DOHH2 (cell line): ENCODE measurements around the gene ITPR1.

Experiments
- H3F3A ChIP-seq: fragments of 200-600 bp; sonication (generic), shearing (Covaris generic); 2 replicates; pipeline ENCODE4 v1.6.0; 2016; ENCODE audit warnings: antibody characterized with exemption, mild to moderate bottlenecking; ENCODE audit not compliant: control insufficient read depth, insufficient read depth
- H3K27ac ChIP-seq: fragments of 200-600 bp; sonication (generic); 2 replicates; pipeline ENCODE4 v1.5.1; 2014; ENCODE audit warnings: low read depth, mild to moderate bottlenecking, low read length, moderate library complexity
- H3K27me3 ChIP-seq: fragments of 200-600 bp; sonication (generic); 2 replicates; pipeline ENCODE4 v1.6.1; 2014; ENCODE audit warnings: mild to moderate bottlenecking, low read length, mixed read lengths; ENCODE audit not compliant: control insufficient read depth
- H3K36me3 ChIP-seq: fragments of 200-600 bp; sonication (generic); 2 replicates; pipeline ENCODE4 v1.6.1; 2014; ENCODE audit warnings: mild to moderate bottlenecking, low read length, moderate library complexity, mixed read lengths; ENCODE audit not compliant: control insufficient read depth
- H3K4me1 ChIP-seq: fragments of 200-600 bp; sonication (generic); 2 replicates; pipeline ENCODE4 v1.6.1; 2014; ENCODE audit warnings: mild to moderate bottlenecking, low read length, mixed read lengths; ENCODE audit not compliant: control insufficient read depth
- H3K4me2 ChIP-seq: fragments of 200-600 bp; sonication (generic); 2 replicates; pipeline ENCODE4 v1.6.0; 2014; ENCODE audit warnings: mild to moderate bottlenecking, low read length, moderate library complexity
- H3K4me3 ChIP-seq: fragments of 200-600 bp; sonication (generic); 2 replicates; pipeline ENCODE4 v1.5.1; 2014; ENCODE audit warnings: mild to moderate bottlenecking, low read length, mixed read lengths
- H3K79me2 ChIP-seq: fragments of 200-600 bp; sonication (generic); 2 replicates; pipeline ENCODE4 v1.6.1; 2014; ENCODE audit warnings: mild to moderate bottlenecking, low read length, mixed read lengths; ENCODE audit not compliant: control insufficient read depth
- H3K9me2 ChIP-seq: fragments of 200-600 bp; sonication (generic); replicated peaks from 2 replicates; pipeline ENCODE4 v1.6.1; 2014; ENCODE audit warnings: mild to moderate bottlenecking, low read length, mixed read lengths; ENCODE audit not compliant: control insufficient read depth
- H3K9me3 ChIP-seq: fragments of 200-600 bp; sonication (generic); 2 replicates; pipeline ENCODE4 v1.6.1; 2014; ENCODE audit warnings: antibody characterized with exemption, low read length, mixed read lengths; ENCODE audit not compliant: control insufficient read depth, insufficient read depth
- H4K20me1 ChIP-seq: fragments of 200-600 bp; sonication (generic); 2 replicates; pipeline ENCODE4 v1.6.0; 2014; ENCODE audit warnings: low read depth, mild to moderate bottlenecking, antibody characterized with exemption, low read length, moderate library complexity; ENCODE audit not compliant: control insufficient read depth, insufficient read depth
- EZH2phosphoT487 ChIP-seq: fragments of 200-600 bp; sonication (generic); IDR thresholded peaks from 2 replicates; pipeline ENCODE4 v1.6.1; 2017; ENCODE audit warnings: borderline replicate concordance, mild to moderate bottlenecking, antibody characterized with exemption, low read length, moderate library complexity, mixed read lengths
- TF ChIP-seq, protein P1 (sequence below): fragments of 200-600 bp; sonication (generic); IDR thresholded peaks from one replicate; pipeline ENCODE4 v1.5.1; 2014; ENCODE audit warnings: antibody characterized with exemption, mild to moderate bottlenecking, low read depth, low read length; ENCODE audit not compliant: poor library complexity, severe bottlenecking

Gene ITPR1

GRCh38 chr3:4680227-4680691, 187.1 kb downstream of the ITPR1 start:
- TF ChIP-seq, protein P1, sequence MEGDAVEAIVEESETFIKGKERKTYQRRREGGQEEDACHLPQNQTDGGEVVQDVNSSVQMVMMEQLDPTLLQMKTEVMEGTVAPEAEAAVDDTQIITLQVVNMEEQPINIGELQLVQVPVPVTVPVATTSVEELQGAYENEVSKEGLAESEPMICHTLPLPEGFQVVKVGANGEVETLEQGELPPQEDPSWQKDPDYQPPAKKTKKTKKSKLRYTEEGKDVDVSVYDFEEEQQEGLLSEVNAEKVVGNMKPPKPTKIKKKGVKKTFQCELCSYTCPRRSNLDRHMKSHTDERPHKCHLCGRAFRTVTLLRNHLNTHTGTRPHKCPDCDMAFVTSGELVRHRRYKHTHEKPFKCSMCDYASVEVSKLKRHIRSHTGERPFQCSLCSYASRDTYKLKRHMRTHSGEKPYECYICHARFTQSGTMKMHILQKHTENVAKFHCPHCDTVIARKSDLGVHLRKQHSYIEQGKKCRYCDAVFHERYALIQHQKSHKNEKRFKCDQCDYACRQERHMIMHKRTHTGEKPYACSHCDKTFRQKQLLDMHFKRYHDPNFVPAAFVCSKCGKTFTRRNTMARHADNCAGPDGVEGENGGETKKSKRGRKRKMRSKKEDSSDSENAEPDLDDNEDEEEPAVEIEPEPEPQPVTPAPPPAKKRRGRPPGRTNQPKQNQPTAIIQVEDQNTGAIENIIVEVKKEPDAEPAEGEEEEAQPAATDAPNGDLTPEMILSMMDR = no peak
- TF ChIP-seq EZH2phosphoT487 = no peak
- Histone ChIP-seq H3K4me2 (no peak overlapping the region), H3K9me3 (no peaks in the 10 kb centered on the region), H3K36me3 (peaks cover 22% of the 10 kb centered on the region), H3K4me1 (no peaks in the 10 kb centered on the region), H3K4me3 (no peak overlapping the region), H3K27ac (no peak overlapping the region), H3K9me2 (no peaks in the 10 kb centered on the region), H3K27me3 (no peaks in the 10 kb centered on the region), H3K79me2 (no peaks in the 10 kb centered on the region), H4K20me1 (no peaks in the 10 kb centered on the region), H3F3A (no peaks in the 10 kb centered on the region)

DNA sequence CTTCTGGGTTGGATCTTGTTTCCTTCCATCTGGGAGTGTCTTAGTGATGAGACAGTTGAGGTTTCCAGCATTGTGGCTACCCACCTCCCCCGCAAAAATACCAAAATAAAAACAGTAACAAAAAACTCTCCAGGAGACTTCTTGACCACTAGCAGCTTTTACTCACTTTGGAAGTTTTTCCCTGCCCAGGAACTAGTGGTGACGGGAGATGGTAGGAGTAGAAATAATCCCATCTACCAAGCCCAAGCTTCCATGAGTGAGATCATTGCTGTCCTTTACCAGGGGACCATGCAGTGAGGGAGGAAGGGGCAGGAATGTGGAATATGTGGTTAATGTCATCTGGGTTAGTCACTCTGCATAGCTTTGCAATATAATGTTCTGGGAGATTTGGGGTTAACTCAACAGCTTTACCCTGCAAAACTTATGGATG, 187.7 kb downstream of the ITPR1 start:
- H3K4me1 ChIP-seq = no peaks in the 10 kb centered on the region
- H3K79me2 ChIP-seq = no peaks in the 10 kb centered on the region
- no peak overlapping the region for H3K4me3 ChIP-seq
- TF ChIP-seq EZH2phosphoT487 = no peak
- TF ChIP-seq, protein P1 = no peak
- H3K9me3 ChIP-seq = no peaks in the 10 kb centered on the region
- peaks cover 28% of the 10 kb centered on the region for H3K36me3 ChIP-seq
- no peak overlapping the region for H3K27ac ChIP-seq
- H3K9me2 ChIP-seq = no peaks in the 10 kb centered on the region
- H4K20me1 ChIP-seq = no peaks in the 10 kb centered on the region
- no peaks in the 10 kb centered on the region for H3F3A ChIP-seq
- H3K4me2 ChIP-seq = no peak overlapping the region
- H3K27me3 ChIP-seq = no peaks in the 10 kb centered on the region

- Histone ChIP-seq H3K36me3 (peaks cover 32% of the 10 kb centered on the region), H4K20me1 (no peaks in the 10 kb centered on the region), H3F3A (no peaks in the 10 kb centered on the region), H3K9me2 (no peaks in the 10 kb centered on the region), H3K4me1 (no peaks in the 10 kb centered on the region), H3K27ac (no peak overlapping the region), H3K4me3 (no peak overlapping the region), H3K4me2 (no peak overlapping the region), H3K9me3 (no peaks in the 10 kb centered on the region), H3K79me2 (no peaks in the 10 kb centered on the region), H3K27me3 (no peaks in the 10 kb centered on the region)
- no peak for TF ChIP-seq EZH2phosphoT487
- TF ChIP-seq, protein P1 = no peak
These were observed 188.2 kb downstream of the ITPR1 start for GRCh38 chr3:4681301-4681700.
